ENCODE data around the gene MRPL40.

The MRPL40 gene

DNA sequence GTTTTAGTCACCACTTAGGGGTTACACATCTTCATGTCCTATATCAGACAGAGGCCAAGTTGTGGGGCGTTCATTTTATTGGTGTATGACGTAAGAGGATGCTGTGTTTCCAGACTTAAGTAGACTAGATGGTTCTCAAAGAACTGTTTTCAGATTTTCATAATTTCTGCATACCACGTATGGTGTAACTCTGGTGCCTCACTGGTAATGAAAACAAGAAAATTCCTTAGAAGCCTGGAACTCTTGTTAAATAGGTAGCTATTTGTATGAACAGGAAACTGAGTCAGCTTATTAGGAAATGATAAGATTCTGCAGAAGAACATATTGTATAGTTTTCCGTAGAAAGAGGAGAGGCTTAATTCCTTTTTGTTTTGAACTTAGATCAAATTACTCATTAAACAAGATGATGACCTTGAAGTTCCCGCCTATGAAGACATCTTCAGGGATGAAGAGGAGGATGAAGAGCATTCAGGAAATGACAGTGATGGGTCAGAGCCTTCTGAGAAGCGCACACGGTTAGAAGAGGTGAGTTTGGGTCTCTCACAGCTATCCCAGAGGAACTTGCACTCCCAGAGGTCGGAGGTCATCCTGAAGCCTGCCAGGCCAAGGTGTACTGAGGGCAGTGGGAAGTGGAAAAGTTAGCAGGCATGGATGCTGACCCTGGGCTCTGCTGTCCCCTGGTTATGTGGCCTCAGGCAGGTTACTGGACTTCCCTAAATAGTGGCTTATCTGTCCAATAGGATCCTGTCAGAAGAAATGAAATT lies 51.3 kb downstream of the MRPL40 start:
- no peak for DNase-seq
